K562 (cell line): Measurements from ENCODE around the gene MBNL2. TPM values are rescaled to one million over a fixed set of nuclear protein-coding genes. Genes with fewer than 3 reads are reported as not detected.

Source experiments
- ATAC-seq: fragments of 200-7000 bp; cut with Tn5 transposase; 3 replicates; pipeline ENCODE4 v1.9.1; 2020; ENCODE audit warnings: moderate library complexity
- BruUV-seq: library from RNA; stranded (reverse); fragments of 400-500 nt; replicated peaks from 2 replicates; lab custom pipeline; 2021; lab: Mats Ljungman, UMichigan
- CTCF ChIA-PET: fragments of 300-600 bp; formaldehyde crosslinking; extraction: SDS; loops from one replicate; lab custom pipeline; 2021; ENCODE audit warnings: low intra/inter-chr PET ratio; lab: Yijun Ruan, JAX
- POLR2A ChIA-PET: fragments of 300-600, 350-650 bp; sonication (Branson Sonifier 250); formaldehyde crosslinking; extraction: SDS; loops from one replicate; lab custom pipeline; 2021; ENCODE audit warnings: antibody characterized with exemption, inconsistent platforms; lab: Yijun Ruan, JAX
- DNase-seq, 4 experiments: peaks; one replicate each; pipeline versions ENCODE4 v3.0.0 to v3.0.0-alpha.2; 2011 to 2018; ENCODE audit warnings: low spot score in 3 of 4, mixed read lengths in 3 of 4; ENCODE audit errors: extremely low read depth in 1 of 4
- FAIRE-seq: peaks from 2 replicates; lab custom pipeline; 2011; peaks lifted over from hg19 to GRCh38; lab: Jason Lieb, UNC
- H2AFZ ChIP-seq: 2 replicates; pipeline ENCODE4 v1.6.0; 2011; ENCODE audit warnings: low read depth, low read length, control low read depth, inconsistent platforms
- H3K27ac ChIP-seq: fragments of 200-600 bp; 3 replicates; pipeline ENCODE4 v1.8.0; 2011; ENCODE audit warnings: low read depth, mild to moderate bottlenecking, control low read depth, inconsistent platforms, low read length, moderate library complexity, mixed read lengths; ENCODE audit errors: extremely low read depth
- H3K27me3 ChIP-seq, 2 experiments: fragments of 300-600 bp in 1 of 2; 2 replicates in 1 of 2; 3 replicates in 1 of 2; pipeline versions ENCODE4 v1.6.0 to v1.8.0; 2011; ENCODE audit warnings: inconsistent platforms in 2 of 2, low read length in 2 of 2, mild to moderate bottlenecking in 1 of 2, mixed read lengths in 1 of 2, moderate library complexity in 1 of 2; ENCODE audit not compliant: control insufficient read depth in 2 of 2, insufficient read depth in 2 of 2
- H3K36me3 ChIP-seq: fragments of 300-600 bp; 3 replicates; pipeline ENCODE4 v1.8.0; 2011; ENCODE audit warnings: mild to moderate bottlenecking, low read length, inconsistent platforms; ENCODE audit not compliant: control insufficient read depth, insufficient read depth
- H3K4me1 ChIP-seq, 2 experiments: fragments of 200-600 bp in 1 of 2; replicated peaks in 1 of 2; 2 replicates in 1 of 2; 3 replicates in 1 of 2; pipeline versions ENCODE4 v1.5.1 to v1.8.0; 2011; ENCODE audit warnings: inconsistent platforms in 2 of 2, low read length in 2 of 2, mild to moderate bottlenecking in 1 of 2, mixed read lengths in 1 of 2, moderate library complexity in 1 of 2; ENCODE audit not compliant: control insufficient read depth in 2 of 2, insufficient read depth in 2 of 2
- H3K4me2 ChIP-seq: 2 replicates; pipeline ENCODE4 v1.6.1; 2011; ENCODE audit warnings: low read length, control low read depth, inconsistent platforms, mixed read lengths; ENCODE audit not compliant: insufficient read depth
- H3K4me3 ChIP-seq: fragments of 200-600 bp; sonication (generic), shearing (Covaris generic); 2 replicates; pipeline ENCODE4 v1.5.1; 2016; ENCODE audit warnings: control low read depth, inconsistent platforms
- H3K79me2 ChIP-seq: fragments of 200-600 bp; 3 replicates; pipeline ENCODE4 v1.8.0; 2011; ENCODE audit warnings: low read length, inconsistent platforms; ENCODE audit not compliant: control insufficient read depth, insufficient read depth
- H3K9ac ChIP-seq, 2 experiments: 2 replicates each; pipeline versions ENCODE4 v1.6.0 to v1.6.1; 2011; ENCODE audit warnings: low read depth in 2 of 2, low read length in 2 of 2, control low read depth in 1 of 2, inconsistent platforms in 1 of 2, mild to moderate bottlenecking in 1 of 2, mixed read lengths in 1 of 2; ENCODE audit not compliant: insufficient read depth in 1 of 2
- H3K9me1 ChIP-seq: one replicate; pipeline ENCODE4 v1.6.0; 2011; ENCODE audit warnings: inconsistent platforms, mild to moderate bottlenecking, low read length, moderate library complexity; ENCODE audit not compliant: control insufficient read depth, insufficient read depth
- H3K9me3 ChIP-seq: replicated peaks from 2 replicates; pipeline ENCODE4 v1.5.1; 2011; ENCODE audit warnings: low read depth, low read length, inconsistent platforms; ENCODE audit not compliant: control insufficient read depth, insufficient read depth
- H4K20me1 ChIP-seq: replicated peaks from 2 replicates; pipeline ENCODE4 v1.6.1; 2011; ENCODE audit warnings: low read length, inconsistent platforms, mixed read lengths; ENCODE audit not compliant: control insufficient read depth, insufficient read depth
- ATF4 ChIP-seq: fragments of 450-650 bp; formaldehyde crosslinking; IDR thresholded peaks from 2 replicates; pipeline ENCODE4 v1.4.0; 2022; ENCODE audit warnings: mild to moderate bottlenecking, moderate library complexity
- BHLHE40 ChIP-seq: IDR thresholded peaks from 2 replicates; pipeline ENCODE4 v1.6.1; 2011; ENCODE audit warnings: low read length, improper control_type of control experiment
- CHCHD3 ChIP-seq: fragments of 250-450 bp; sonication (Bioruptor Pico); IDR thresholded peaks from 2 replicates; pipeline ENCODE4 v2.1.2; 2022; ENCODE audit warnings: mild to moderate bottlenecking
- CTCF ChIP-seq, 3 experiments: IDR thresholded peaks in 2 of 3; conservative IDR thresholded peaks in 1 of 3; 2 replicates each; pipeline ENCODE4 v1.5.1; 2011 to 2012; ENCODE audit warnings: low read length in 3 of 3, mild to moderate bottlenecking in 3 of 3, control low read depth in 2 of 3, improper control_type of control experiment in 1 of 3, inconsistent platforms in 1 of 3, low read depth in 1 of 3, mixed read lengths in 1 of 3, moderate library complexity in 1 of 3; ENCODE audit not compliant: insufficient read depth in 2 of 3
- GTF2B ChIP-seq: IDR thresholded peaks from 2 replicates; pipeline ENCODE4 v1.6.1; 2011; ENCODE audit not compliant: insufficient read length; ENCODE audit errors: extremely low read depth
- HDGF ChIP-seq: fragments of 450-650 bp; IDR thresholded peaks from 2 replicates; pipeline ENCODE4 v1.6.1; 2016
- LCOR ChIP-seq: sonication (generic); formaldehyde crosslinking; IDR thresholded peaks from 2 replicates; pipeline ENCODE4 v1.8.0; 2022; ENCODE audit warnings: mild to moderate bottlenecking, missing genetic modification reagents
- MIER1 ChIP-seq: fragments of 450-650 bp; IDR thresholded peaks from 2 replicates; pipeline ENCODE4 v1.6.1; 2016; ENCODE audit warnings: antibody characterized with exemption, mild to moderate bottlenecking, low read depth
- MYC ChIP-seq, 2 experiments: fragments of 250-450 bp in 1 of 2; sonication (Bioruptor Pico) in 1 of 2; IDR thresholded peaks; 2 replicates each; pipeline versions ENCODE4 v1.5.1 to v1.6.1; 2012 to 2021; ENCODE audit warnings: low read depth in 2 of 2, borderline replicate concordance in 1 of 2, improper control_type of control experiment in 1 of 2, low read length in 1 of 2, mild to moderate bottlenecking in 1 of 2, moderate library complexity in 1 of 2
- PRMT5 ChIP-seq: sonication (generic); formaldehyde crosslinking; IDR thresholded peaks from 2 replicates; pipeline ENCODE4 v1.5.0; 2020; ENCODE audit warnings: missing genetic modification reagents
- RNF2 ChIP-seq: sonication (generic); IDR thresholded peaks from 2 replicates; pipeline ENCODE4 v1.6.1; 2016
- ZBTB2 ChIP-seq: fragments of 450-650 bp; IDR thresholded peaks from 2 replicates; pipeline ENCODE4 v1.6.1; 2016; ENCODE audit warnings: antibody characterized with exemption
- ZKSCAN3 ChIP-seq: fragments of 250-450 bp; sonication (Bioruptor Pico); IDR thresholded peaks from 2 replicates; pipeline ENCODE4 v1.4.0; 2020
- WGBS: fragments of 100-300 bp; shearing (Covaris generic); methylation state at CpG from one replicate; pipeline ENCODE4 v1.1.6; 2016; ENCODE audit warnings: low coverage, mixed read lengths; ENCODE audit not compliant: insufficient coverage; ENCODE audit errors: missing lambda C conversion rate; 5-methylcytosine and 5-hydroxymethylcytosine counted together
- in situ Hi-C: fragments of 300-500 bp; cut with MboI; formaldehyde crosslinking; loops from 4 replicates; pipeline ENCODE4 v1.15.0; 2018; ENCODE audit warnings: inconsistent platforms, mixed read lengths
- intact Hi-C: fragments of 100-400 bp; cut with micrococcal nuclease; formaldehyde crosslinking; loops from 2 replicates; pipeline ENCODE4 v1.14.2; 2022
- polyA plus RNA-seq, 8 experiments: library from polyadenylated mRNA; depleted of rRNA in 4 of 8; stranded (reverse) in 5 of 8; unstranded in 3 of 8; fragments of >200 nt; fragmentation: Nextera tagmentation in 2 of 8; fragmentation: Illumina TruSeq in 1 of 8; extraction: Ambion mirVana in 2 of 8; extraction: Trizol in 1 of 8; gene quantifications; 2 replicates each; pipeline versions ENCODE4 v1.2.1 to v1.2.3, GENCODE V29; 2011 to 2014; ENCODE audit warnings: inconsistent platforms in 1 of 8, missing spikeins in 1 of 8
- total RNA-seq, 7 experiments: library from RNA; depleted of rRNA in 6 of 7; stranded (reverse); fragments of >200 nt in 6 of 7; fragmentation: Illumina TruSeq in 2 of 7; extraction: Trizol in 2 of 7; gene quantifications; 2 replicates each; pipeline versions ENCODE4 v1.2.1 to v1.2.3, GENCODE V29; 2011 to 2021; ENCODE audit warnings: low replicate concordance in 1 of 7

The MBNL2 gene
- total and polyA plus RNA-seq, 9 of the 15 experiments (the other 6 are each of a cell fraction or from before 2014, with no cell fraction given), result 7.0 to 24.8 (median 13.8) TPM

GRCh38 chr13:97373787-97374186 lies 151.7 kb downstream of the MBNL2 start (continued):
- TF ChIP-seq MYC (IDR thresholded peaks at IDR 0.05; ENCODE audit: low read depth, low read length) (no peak), MYC (CRISPR knock-in tag; IDR thresholded peaks at IDR 0.05; ENCODE audit: borderline replicate concordance, low read depth) (no peak), RNF2 (no peak), GTF2B (no peak), BHLHE40 (no peak)

- POLR2A ChIA-PET, result no interaction called here
Measured at GRCh38 chr13:97376981-97377380, 154.8 kb downstream of the MBNL2 start.

More at GRCh38 chr13:97376981-97377380, 154.8 kb downstream of the MBNL2 start:
- no peaks in the 10 kb centered on the region for H3K79me2 ChIP-seq
- H3K9me3 ChIP-seq, result no peaks in the 10 kb centered on the region
- peaks cover 4% of the 10 kb centered on the region; the same call in 2 of the 3 replicates for H3K36me3 ChIP-seq
- intact Hi-C loops, result no loop called here
- no peak for DNase-seq
- H3K9me1 ChIP-seq, result no peaks in the 10 kb centered on the region
- H2AFZ ChIP-seq, result no peak overlapping the region
- no peak overlapping the region for H3K4me3 ChIP-seq
- CTCF ChIA-PET, result no interaction called here
- no peak overlapping the region for H3K27ac ChIP-seq
- FAIRE-seq, result no peak
- no peaks in the 10 kb centered on the region for H3K4me1 ChIP-seq
- no peak overlapping the region for H3K4me2 ChIP-seq
- BruUV-seq, result no TSS peak
- in situ Hi-C loops, result no loop called here
- no peaks in the 10 kb centered on the region for H3K27me3 ChIP-seq
- no peak for ATAC-seq
- no peaks in the 10 kb centered on the region for H4K20me1 ChIP-seq
- 82% methylated on average over 6 of the region's 6 CpGs for WGBS
- TF ChIP-seq ATF4 (CRISPR knock-in tag) (no peak), ZBTB2 (no peak), CTCF (IDR thresholded peaks at IDR 0.05 in 2 of 3, conservative IDR thresholded peaks at IDR 0.05 in 1 of 3; ENCODE audit: insufficient read depth in 2 of 3, low read depth in 1 of 3, low read length in 3 of 3) (no peak), LCOR (no peak), HDGF (no peak), MIER1 (no peak), PRMT5 (no peak), ZKSCAN3 (CRISPR knock-in tag) (no peak), CHCHD3 (CRISPR knock-in tag) (no peak)
- no peak overlapping the region for H3K9ac ChIP-seq
